ENCODE measurements around the gene SLK. TPM values are rescaled to one million over a fixed set of nuclear protein-coding genes. Genes with fewer than 3 reads are reported as not detected.

The SLK gene
- total and polyA plus RNA-seq, 2 of the 13 experiments (the other 11 are each of a cell fraction or from before 2014, with no cell fraction given) = 3.4 to 22.8 TPM

DNA sequence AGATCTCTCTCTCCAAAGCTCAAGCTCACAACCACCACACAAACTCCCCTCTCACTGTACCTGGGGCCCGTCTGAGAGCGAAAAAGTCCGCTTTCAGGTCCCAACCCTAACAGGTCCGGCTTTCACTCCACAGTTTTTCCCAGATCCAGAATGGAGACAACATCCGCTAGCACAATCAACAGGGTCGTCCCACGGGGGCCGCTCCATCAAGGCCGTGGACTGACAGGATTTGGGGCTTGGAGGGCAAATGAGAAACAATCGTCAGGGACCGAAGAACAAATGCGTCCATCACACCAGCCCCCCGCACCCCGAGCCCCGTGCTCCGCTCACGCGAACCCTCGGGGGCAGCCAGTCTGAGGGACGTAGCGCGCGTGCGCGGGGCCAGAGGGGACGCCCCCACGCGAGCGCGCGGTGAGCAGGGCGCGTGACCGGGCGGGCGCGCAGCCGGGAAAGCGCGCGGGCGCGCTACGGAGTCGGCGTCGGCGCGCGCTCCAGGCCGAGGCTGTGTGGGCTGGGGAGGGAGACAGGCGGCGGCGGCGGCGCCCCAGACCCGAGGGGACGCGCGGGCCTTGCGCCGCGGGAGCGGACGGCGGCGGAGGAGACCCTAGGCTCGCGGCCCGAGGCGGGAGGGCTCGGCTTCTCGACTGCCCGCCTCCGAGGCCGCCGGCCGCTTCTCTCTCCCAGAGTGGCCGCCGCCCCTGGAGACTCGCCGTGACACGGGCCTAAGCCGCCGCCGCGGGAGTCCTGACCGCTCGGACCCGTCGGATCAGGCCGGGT lies at the start of gene SLK (continued):
- TF ChIP-seq, protein P1, sequence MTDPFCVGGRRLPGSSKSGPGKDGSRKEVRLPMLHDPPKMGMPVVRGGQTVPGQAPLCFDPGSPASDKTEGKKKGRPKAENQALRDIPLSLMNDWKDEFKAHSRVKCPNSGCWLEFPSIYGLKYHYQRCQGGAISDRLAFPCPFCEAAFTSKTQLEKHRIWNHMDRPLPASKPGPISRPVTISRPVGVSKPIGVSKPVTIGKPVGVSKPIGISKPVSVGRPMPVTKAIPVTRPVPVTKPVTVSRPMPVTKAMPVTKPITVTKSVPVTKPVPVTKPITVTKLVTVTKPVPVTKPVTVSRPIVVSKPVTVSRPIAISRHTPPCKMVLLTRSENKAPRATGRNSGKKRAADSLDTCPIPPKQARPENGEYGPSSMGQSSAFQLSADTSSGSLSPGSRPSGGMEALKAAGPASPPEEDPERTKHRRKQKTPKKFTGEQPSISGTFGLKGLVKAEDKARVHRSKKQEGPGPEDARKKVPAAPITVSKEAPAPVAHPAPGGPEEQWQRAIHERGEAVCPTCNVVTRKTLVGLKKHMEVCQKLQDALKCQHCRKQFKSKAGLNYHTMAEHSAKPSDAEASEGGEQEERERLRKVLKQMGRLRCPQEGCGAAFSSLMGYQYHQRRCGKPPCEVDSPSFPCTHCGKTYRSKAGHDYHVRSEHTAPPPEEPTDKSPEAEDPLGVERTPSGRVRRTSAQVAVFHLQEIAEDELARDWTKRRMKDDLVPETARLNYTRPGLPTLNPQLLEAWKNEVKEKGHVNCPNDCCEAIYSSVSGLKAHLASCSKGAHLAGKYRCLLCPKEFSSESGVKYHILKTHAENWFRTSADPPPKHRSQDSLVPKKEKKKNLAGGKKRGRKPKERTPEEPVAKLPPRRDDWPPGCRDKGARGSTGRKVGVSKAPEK (CRISPR knock-in tag; IDR thresholded peaks at IDR 0.05; ENCODE audit: borderline replicate concordance) = peak; percentile 42; the same call in 1 of the 2 replicates
- TF ChIP-seq FOXA1 (IDR thresholded peaks at IDR 0.05) (no peak), FOXA1 (CRISPR knock-in tag; IDR thresholded peaks at IDR 0.05) (no peak), SOX5 (CRISPR knock-in tag; IDR thresholded peaks at IDR 0.05; ENCODE audit: borderline replicate concordance) (no peak; the same call in 1 of the 2 replicates), CCDC6 (CRISPR knock-in tag; IDR thresholded peaks at IDR 0.05) (peak; percentile 53; the same call in 1 of the 2 replicates), HNRNPLL (IDR thresholded peaks at IDR 0.05; ENCODE audit: low read depth, low read length, poor library complexity, severe bottlenecking) (peak; percentile 87), NONO (IDR thresholded peaks at IDR 0.05) (no peak), NONO (CRISPR knock-in tag; conservative IDR thresholded peaks at IDR 0.05) (no peak), JARID2 (CRISPR knock-in tag; IDR thresholded peaks at IDR 0.05; ENCODE audit: insufficient replicate concordance) (peak; percentile 21), EEA1 (CRISPR knock-in tag; IDR thresholded peaks at IDR 0.05; ENCODE audit: borderline replicate concordance) (0 out of 2 replicates have a peak, but pooled peaks have one; percentile 50), KDM5A (IDR thresholded peaks at IDR 0.05; ENCODE audit: borderline replicate concordance, low read length) (peak; percentile 71; the same call in 1 of the 2 replicates), POLR2G (IDR thresholded peaks at IDR 0.05; ENCODE audit: low read depth, low read length) (peak; percentile 82), HNF4G (IDR thresholded peaks at IDR 0.05; ENCODE audit: borderline replicate concordance, low read depth, low read length) (no peak), HNF4G (CRISPR knock-in tag; IDR thresholded peaks at IDR 0.05; ENCODE audit: borderline replicate concordance, low read depth) (0 out of 2 replicates have a peak, but pooled peaks have one; percentile 16), ZNF138 (CRISPR knock-in tag; IDR thresholded peaks at IDR 0.05; ENCODE audit: low read depth) (peak; percentile 93), RFXAP (CRISPR knock-in tag; IDR thresholded peaks at IDR 0.05; ENCODE audit: borderline replicate concordance) (no peak), ZNF317 (CRISPR knock-in tag; IDR thresholded peaks at IDR 0.05) (no peak), SOX6 (IDR thresholded peaks at IDR 0.05) (no peak), SOX6 (CRISPR knock-in tag; IDR thresholded peaks at IDR 0.05) (0 out of 2 replicates have a peak, but pooled peaks have one; percentile 19), CEBPG (CRISPR knock-in tag; IDR thresholded peaks at IDR 0.05) (0 out of 2 replicates have a peak, but pooled peaks have one; percentile 3), ZKSCAN1 (IDR thresholded peaks at IDR 0.05; ENCODE audit: low read length) (no peak)
- TF ChIP-seq, protein P2, sequence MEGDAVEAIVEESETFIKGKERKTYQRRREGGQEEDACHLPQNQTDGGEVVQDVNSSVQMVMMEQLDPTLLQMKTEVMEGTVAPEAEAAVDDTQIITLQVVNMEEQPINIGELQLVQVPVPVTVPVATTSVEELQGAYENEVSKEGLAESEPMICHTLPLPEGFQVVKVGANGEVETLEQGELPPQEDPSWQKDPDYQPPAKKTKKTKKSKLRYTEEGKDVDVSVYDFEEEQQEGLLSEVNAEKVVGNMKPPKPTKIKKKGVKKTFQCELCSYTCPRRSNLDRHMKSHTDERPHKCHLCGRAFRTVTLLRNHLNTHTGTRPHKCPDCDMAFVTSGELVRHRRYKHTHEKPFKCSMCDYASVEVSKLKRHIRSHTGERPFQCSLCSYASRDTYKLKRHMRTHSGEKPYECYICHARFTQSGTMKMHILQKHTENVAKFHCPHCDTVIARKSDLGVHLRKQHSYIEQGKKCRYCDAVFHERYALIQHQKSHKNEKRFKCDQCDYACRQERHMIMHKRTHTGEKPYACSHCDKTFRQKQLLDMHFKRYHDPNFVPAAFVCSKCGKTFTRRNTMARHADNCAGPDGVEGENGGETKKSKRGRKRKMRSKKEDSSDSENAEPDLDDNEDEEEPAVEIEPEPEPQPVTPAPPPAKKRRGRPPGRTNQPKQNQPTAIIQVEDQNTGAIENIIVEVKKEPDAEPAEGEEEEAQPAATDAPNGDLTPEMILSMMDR (CRISPR knock-in tag; IDR thresholded peaks at IDR 0.05) = no peak
- TF ChIP-seq, protein P3, sequence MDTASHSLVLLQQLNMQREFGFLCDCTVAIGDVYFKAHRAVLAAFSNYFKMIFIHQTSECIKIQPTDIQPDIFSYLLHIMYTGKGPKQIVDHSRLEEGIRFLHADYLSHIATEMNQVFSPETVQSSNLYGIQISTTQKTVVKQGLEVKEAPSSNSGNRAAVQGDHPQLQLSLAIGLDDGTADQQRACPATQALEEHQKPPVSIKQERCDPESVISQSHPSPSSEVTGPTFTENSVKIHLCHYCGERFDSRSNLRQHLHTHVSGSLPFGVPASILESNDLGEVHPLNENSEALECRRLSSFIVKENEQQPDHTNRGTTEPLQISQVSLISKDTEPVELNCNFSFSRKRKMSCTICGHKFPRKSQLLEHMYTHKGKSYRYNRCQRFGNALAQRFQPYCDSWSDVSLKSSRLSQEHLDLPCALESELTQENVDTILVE (CRISPR knock-in tag; IDR thresholded peaks at IDR 0.05) = no peak

Measured in HepG2 (cell line).